GM21515 (cell line): ENCODE data around the gene PRPF19.

Experiments used
- ATAC-seq: cut with Tn5 transposase; IDR thresholded peaks from one replicate; pipeline ENCODE4 v1.9.1; 2021; ENCODE audit not compliant: unreplicated experiment

Gene PRPF19

DNA sequence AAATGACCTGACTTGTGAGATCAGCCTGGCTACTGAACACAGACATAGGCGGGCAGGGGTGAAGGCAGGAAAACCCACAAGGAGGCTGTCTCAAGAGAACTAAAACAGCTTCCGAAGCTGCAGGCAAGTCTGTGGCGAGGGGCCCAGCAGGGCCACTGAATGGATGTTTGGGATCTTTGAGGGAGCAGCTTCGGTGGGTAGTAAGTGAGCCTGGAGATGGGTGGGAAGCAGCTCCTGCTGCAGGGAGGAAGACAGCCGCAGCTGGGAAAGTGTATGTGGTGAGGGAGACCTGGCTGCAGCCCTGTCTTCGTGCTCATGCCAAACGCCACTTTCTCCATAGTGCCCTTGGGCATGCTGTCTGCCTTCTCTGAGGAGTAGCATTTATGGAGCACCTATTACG, 61.0 kb downstream of the PRPF19 start:
- no peak for ATAC-seq

DNA sequence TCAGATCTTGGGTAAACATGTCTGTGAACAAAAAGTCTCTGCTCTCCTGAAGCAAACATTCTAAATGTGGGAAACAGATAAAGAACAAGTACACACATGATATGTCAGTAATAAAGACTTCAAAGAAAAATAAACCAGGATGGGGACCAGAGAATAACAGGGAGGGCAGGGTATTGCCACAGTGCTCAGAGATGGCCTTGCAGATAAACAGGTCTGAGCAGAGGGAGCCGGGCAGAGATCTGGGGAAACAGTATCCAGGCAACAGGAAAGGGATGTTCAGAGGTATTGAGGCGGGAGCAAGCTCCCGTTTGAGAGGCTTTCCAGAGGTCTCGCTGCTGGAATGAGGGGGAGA, 61.5 kb downstream of the PRPF19 start:
- ATAC-seq, result no peak

DNA sequence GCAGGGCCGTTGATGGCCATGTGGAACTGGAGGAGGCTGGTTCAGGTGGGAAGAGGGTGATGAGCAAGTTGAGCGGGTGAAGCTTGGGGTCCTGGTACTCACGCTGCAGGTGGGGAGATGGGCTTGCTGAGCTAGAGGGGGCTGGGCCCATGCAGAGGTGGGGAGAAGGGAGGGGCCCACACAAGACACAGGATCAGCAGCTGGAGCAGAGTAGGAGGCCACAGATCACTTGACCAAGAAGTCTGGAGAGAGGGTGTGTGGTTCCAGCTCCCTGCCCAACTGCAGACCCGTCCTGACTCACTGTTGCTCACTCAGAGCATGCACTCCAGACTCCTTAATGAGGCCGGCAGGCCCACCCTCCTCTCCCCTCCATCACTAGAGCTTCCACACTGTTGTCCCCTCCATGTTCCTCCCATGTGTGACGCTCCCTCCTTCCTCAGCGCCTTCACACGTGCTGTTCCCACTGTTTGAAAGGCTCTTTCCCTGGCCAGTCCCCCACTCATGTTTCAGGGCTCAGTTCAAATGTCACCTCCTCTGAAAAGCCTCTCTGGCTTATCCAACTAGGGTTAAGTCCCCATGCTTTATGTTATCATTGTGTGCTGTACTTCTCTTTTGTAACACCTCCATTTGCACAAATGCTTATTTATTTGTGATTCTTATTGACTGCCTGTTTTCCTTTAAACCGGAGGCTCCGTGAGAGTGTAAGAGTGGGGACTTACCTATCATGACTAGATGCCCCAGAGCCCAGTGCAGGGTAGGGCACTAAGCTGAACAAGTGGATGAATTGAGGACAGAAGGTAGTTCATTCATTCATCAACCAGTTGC, 62.1 kb downstream of the PRPF19 start:
- ATAC-seq, result no peak

DNA sequence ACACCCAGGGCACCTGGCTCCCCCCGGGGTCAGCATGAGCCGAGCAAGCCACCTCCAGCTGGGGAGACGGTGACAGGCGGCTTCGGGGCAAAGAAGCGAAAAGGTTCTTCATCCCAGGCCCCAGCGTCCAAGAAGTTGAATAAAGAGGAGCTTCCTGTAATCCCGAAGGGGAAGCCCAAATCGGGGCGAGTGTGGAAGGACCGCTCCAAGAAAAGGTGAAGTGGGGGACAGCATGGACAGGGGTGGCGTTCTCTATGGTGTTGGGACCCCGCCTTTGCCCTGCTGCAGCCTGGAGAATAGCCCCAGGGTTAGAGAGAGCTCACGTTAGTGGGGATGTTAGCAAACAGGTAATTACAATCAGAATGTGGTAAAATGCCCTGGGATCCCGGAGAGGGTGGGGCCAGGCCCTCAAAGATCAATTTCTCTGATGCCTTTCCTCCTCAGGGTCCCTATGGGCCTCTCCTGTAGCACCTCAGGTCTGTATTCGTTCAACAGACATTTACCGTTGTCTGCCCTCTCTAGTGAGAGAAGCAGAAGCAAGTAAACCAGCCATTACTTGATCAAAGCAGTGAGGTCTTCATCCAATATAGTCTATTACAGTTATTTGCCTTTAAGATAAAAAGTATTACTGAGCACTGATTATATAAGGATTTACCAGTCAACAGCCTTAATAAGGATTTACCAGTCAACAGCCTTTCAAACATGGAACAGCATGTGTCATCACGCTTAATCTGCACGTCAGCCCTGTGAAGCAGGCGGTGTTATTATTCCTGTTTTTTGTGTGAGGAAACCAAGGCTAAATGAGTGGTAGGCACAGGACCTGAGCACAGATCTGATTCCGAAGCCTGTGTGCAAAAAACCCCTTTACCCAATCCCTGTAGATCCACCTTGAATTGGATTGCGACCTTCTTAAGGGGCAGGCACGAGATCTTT, 63.5 kb downstream of the PRPF19 start:
- ATAC-seq, result no peak

DNA sequence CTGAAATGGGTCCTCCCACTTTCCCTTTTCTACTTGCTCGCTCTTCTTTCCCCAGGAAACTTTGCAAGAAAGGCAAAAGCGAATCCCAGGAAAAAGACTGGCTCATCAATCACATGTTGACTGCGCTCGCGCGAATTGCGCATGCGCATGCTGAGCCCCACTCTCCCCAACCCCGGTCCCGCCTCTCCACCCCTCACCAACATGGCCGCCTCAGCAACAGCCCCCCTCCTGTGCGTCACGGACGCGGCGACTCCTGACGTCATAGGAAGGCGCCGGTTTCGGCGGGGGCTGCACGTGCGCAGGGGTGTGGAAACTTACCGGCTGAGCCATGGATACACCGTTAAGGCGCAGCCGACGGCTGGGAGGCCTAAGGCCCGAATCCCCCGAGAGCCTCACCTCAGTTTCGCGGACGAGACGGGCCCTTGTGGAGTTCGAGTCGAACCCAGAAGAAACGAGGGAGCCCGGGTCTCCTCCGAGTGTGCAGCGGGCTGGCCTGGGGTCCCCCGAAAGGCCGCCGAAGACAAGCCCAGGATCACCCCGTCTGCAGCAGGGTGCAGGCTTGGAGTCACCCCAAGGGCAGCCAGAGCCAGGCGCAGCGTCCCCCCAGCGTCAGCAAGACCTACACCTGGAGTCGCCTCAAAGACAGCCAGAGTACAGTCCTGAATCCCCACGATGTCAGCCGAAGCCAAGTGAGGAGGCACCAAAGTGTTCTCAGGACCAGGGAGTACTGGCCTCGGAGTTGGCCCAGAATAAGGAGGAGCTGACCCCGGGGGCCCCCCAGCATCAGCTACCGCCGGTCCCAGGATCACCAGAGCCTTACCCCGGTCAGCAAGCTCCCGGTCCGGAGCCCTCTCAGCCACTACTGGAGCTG, 64.4 kb downstream of the PRPF19 start, which contains the start of gene CCDC86:
Gene CCDC86, plus strand, starts transcription at position 317 of the 871 bp plus-strand sequence. Its CDS starts 12 bp downstream, at position 329.
- ATAC-seq, result peak; percentile 75
